ENCODE measurements around the gene TANGO2. TPM values are rescaled to one million over a fixed set of nuclear protein-coding genes. Genes with fewer than 3 reads are reported as not detected.

Gene TANGO2
- total and polyA plus RNA-seq, 10 of the 15 experiments (the other 5 are each of a cell fraction or from before 2014, with no cell fraction given) = 4.0 to 24.8 (median 20.9) TPM

DNA sequence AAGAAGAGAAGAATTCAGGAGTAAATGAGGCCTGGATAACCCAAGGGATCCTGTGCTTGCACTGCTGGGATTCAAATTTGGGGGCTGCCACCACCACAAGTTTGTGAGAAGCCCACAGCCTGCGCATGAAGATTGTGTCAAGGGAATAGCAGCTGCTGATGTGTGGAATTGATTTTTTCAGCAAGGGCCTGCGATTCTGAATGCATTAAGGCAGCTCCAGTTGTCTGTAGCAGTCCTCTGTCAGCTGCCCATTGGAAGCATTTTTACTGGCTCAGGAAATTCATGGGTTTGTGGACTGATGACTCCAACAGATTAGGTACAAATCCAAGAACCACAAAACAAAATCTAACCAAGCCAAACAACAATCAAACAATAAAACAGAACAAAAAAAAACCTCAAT, 18.3 kb upstream of the TANGO2 start:
- no peak overlapping the region for H2AFZ ChIP-seq (ENCODE audit: control insufficient read depth, low read depth, low read length)
- RAD21 ChIA-PET (ENCODE audit: unreplicated experiment) = no interaction called here
- H3K9me3 ChIP-seq (replicated peaks; ENCODE audit: control insufficient read depth, insufficient read depth, low read length) = peaks cover 3% of the 10 kb centered on the region; the same call in 2 of the 3 replicates
- H3K4me1 ChIP-seq (ENCODE audit: control insufficient read depth, insufficient read depth, low read length) = no peaks in the 10 kb centered on the region
- 8% methylated on average over 2 of the region's 2 CpGs for WGBS (ENCODE audit: insufficient coverage, insufficient replicate concordance, low lambda C conversion rate, missing lambda C conversion rate)
- FAIRE-seq (no peak), ATAC-seq (no peak), DNase-seq (ENCODE audit: low read depth, low spot score) (no peak)
- in situ Hi-C loops (cut with MboI) (no loop called here), intact Hi-C loops (cut with micrococcal nuclease; ENCODE audit: unreplicated experiment) (no loop called here)
- SMC1A ChIA-PET (ENCODE audit: uncharacterized antibody, unreplicated experiment) = no interaction called here
- H3K27me3 ChIP-seq (replicated peaks in 1 of 2; ENCODE audit: control insufficient read depth in 2 of 2, insufficient read depth in 2 of 2, low read length in 1 of 2) = peaks cover 0 to 2% of the 10 kb centered on the region in 2 experiments; a peak in 2 of 4 replicates
- CTCF ChIA-PET = interaction anchor here (0.9 kb wide), 1 partner anchor 10 kb away, joined by 4 read pairs; no protein-coding TSS in a partner anchor
- H3K9ac ChIP-seq (ENCODE audit: control insufficient read depth, insufficient read depth, low read length) = no peak overlapping the region
- no peaks in the 10 kb centered on the region for H3K36me3 ChIP-seq (ENCODE audit: control insufficient read depth in 2 of 2, insufficient read depth in 2 of 2, low read length in 1 of 2)
- H3K27ac ChIP-seq (ENCODE audit: control insufficient read depth, insufficient read depth) = no peak overlapping the region
- H3K4me3 ChIP-seq = no peak overlapping the region
- no peak for TF ChIP-seq NBN (IDR thresholded peaks at IDR 0.05)
- TF ChIP-seq CBX3 (IDR thresholded peaks at IDR 0.05; ENCODE audit: borderline replicate concordance, low read depth) = no peak
- TF ChIP-seq NFYB (IDR thresholded peaks at IDR 0.05; ENCODE audit: insufficient read depth, low read depth, low read length) = no peak
- no peak for TF ChIP-seq TCF7 (IDR thresholded peaks at IDR 0.05; ENCODE audit: borderline replicate concordance)
- TF ChIP-seq SREBF2 (IDR thresholded peaks at IDR 0.05; ENCODE audit: low read length) = no peak
- no peak for TF ChIP-seq RBBP5 (conservative IDR thresholded peaks at IDR 0.05)
- no peak for TF ChIP-seq RAD21 (IDR thresholded peaks at IDR 0.05; ENCODE audit: insufficient read depth, low read depth, low read length)
- H3K4me2 ChIP-seq (ENCODE audit: control insufficient read depth, insufficient read depth) = no peak overlapping the region
- H4K20me1 ChIP-seq (ENCODE audit: control insufficient read depth, insufficient read depth) = no peaks in the 10 kb centered on the region
- no peaks in the 10 kb centered on the region for H3K79me2 ChIP-seq (ENCODE audit: control insufficient read depth, insufficient read depth, low read length)
- POLR2A ChIA-PET = no interaction called here
- no TSS peak for BruUV-seq (replicated peaks)

DNA sequence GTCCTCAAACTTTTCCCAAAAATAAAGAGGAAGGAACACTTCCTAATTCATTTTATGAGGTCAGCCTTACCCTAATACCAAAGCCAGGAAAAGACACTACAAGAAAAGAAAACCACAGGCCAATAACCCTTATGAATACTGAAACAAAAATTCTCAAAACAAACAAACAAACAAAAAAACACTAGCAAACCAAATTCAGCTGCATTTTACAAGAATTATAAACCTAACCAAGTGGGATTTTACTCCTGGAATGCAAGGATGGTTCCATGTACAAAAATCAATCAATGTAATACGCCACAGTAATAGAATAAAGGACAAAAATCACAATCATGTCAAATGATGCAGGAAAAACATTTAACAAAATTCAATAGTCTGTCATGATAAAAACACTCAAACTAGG, 17.6 kb upstream of the TANGO2 start:
- no peak for ATAC-seq
- no peak for TF ChIP-seq NRF1 (conservative IDR thresholded peaks at IDR 0.05; ENCODE audit: low read depth, low read length)
- TF ChIP-seq KAT2A (conservative IDR thresholded peaks at IDR 0.05; ENCODE audit: control insufficient read depth, low read depth, low read length) = no peak
- TF ChIP-seq CHD1 (IDR thresholded peaks at IDR 0.05; ENCODE audit: low read depth, low read length) = no peak
- TF ChIP-seq SPI1 (IDR thresholded peaks at IDR 0.05; ENCODE audit: borderline replicate concordance, insufficient read depth, low read depth, low read length) = no peak
- TF ChIP-seq CEBPB (IDR thresholded peaks at IDR 0.05; ENCODE audit: borderline replicate concordance in 1 of 2, low read depth in 2 of 2, low read length in 2 of 2) = no peak
- no peak for TF ChIP-seq IRF5 (IDR thresholded peaks at IDR 0.05; ENCODE audit: borderline replicate concordance)
- TF ChIP-seq, protein P1, sequence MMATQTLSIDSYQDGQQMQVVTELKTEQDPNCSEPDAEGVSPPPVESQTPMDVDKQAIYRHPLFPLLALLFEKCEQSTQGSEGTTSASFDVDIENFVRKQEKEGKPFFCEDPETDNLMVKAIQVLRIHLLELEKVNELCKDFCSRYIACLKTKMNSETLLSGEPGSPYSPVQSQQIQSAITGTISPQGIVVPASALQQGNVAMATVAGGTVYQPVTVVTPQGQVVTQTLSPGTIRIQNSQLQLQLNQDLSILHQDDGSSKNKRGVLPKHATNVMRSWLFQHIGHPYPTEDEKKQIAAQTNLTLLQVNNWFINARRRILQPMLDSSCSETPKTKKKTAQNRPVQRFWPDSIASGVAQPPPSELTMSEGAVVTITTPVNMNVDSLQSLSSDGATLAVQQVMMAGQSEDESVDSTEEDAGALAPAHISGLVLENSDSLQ (IDR thresholded peaks at IDR 0.05) = no peak
- no peak for TF ChIP-seq NFYB (IDR thresholded peaks at IDR 0.05; ENCODE audit: insufficient read depth, low read depth, low read length)
- TF ChIP-seq JUND (IDR thresholded peaks at IDR 0.05; ENCODE audit: low read depth, low read length) = no peak
- no peak for TF ChIP-seq MLLT1 (IDR thresholded peaks at IDR 0.05)

More for the DNA sequence above, 17.6 kb upstream of the TANGO2 start:
- H3K27ac ChIP-seq (ENCODE audit: control insufficient read depth, insufficient read depth) = no peak overlapping the region
- WGBS (ENCODE audit: insufficient coverage, insufficient replicate concordance, low lambda C conversion rate, missing lambda C conversion rate) = 59% methylated on average over 1 of the region's 1 CpG
- H4K20me1 ChIP-seq (ENCODE audit: control insufficient read depth, insufficient read depth) = no peaks in the 10 kb centered on the region
- H3K79me2 ChIP-seq (ENCODE audit: control insufficient read depth, insufficient read depth, low read length) = no peaks in the 10 kb centered on the region
- RAD21 ChIA-PET (ENCODE audit: unreplicated experiment) = no interaction called here
- POLR2A ChIA-PET = no interaction called here
- CTCF ChIA-PET = no interaction called here
- no peak for DNase-seq (ENCODE audit: low read depth, low spot score)
- SMC1A ChIA-PET (ENCODE audit: uncharacterized antibody, unreplicated experiment) = no interaction called here
- BruUV-seq (replicated peaks) = no TSS peak
- no peak for FAIRE-seq
- in situ Hi-C loops (cut with MboI) = no loop called here
- intact Hi-C loops (cut with micrococcal nuclease; ENCODE audit: unreplicated experiment) = no loop called here
- H3K9ac ChIP-seq (ENCODE audit: control insufficient read depth, insufficient read depth, low read length) = no peak overlapping the region
- H3K4me1 ChIP-seq (ENCODE audit: control insufficient read depth, insufficient read depth, low read length) = no peaks in the 10 kb centered on the region
- H3K27me3 ChIP-seq (replicated peaks in 1 of 2; ENCODE audit: control insufficient read depth in 2 of 2, insufficient read depth in 2 of 2, low read length in 1 of 2) = peaks cover 0 to 2% of the 10 kb centered on the region in 2 experiments; a peak in 2 of 4 replicates
- peaks cover 3% of the 10 kb centered on the region; the same call in 2 of the 3 replicates for H3K9me3 ChIP-seq (replicated peaks; ENCODE audit: control insufficient read depth, insufficient read depth, low read length)
- no peak overlapping the region for H2AFZ ChIP-seq (ENCODE audit: control insufficient read depth, low read depth, low read length)
- no peak overlapping the region for H3K4me2 ChIP-seq (ENCODE audit: control insufficient read depth, insufficient read depth)
- no peak overlapping the region for H3K4me3 ChIP-seq
- no peaks in the 10 kb centered on the region for H3K36me3 ChIP-seq (ENCODE audit: control insufficient read depth in 2 of 2, insufficient read depth in 2 of 2, low read length in 1 of 2)
